Stimulated activated CD4-positive, alpha-beta T cell treated with anti-CD3 and anti-CD28 coated beads, Interleukin-1b, Interleukin-23, amount 100 ng/mL, for 1 hour (primary cell): Measurements from ENCODE around the gene TMEM156.
"Not testable (repeated sequence)": the region's sequence is repeated elsewhere in the genome, so short reads cannot be mapped to it uniquely, and the experiment has no call there.

ENCODE experiments used
- DNase-seq, 2 donors: peaks; one replicate each; pipeline ENCODE4 v3.0.0-alpha.2; 2020; ENCODE audit warnings: low read depth in 2 of 2

TMEM156 gene

GRCh38 chr4:39043058-39043860 is 11.1 kb upstream of the TMEM156 start:
- no peak for DNase-seq

GRCh38 chr4:39042366-39042765 is 10.2 kb upstream of the TMEM156 start:
- DNase-seq, result no peak

- no peak for DNase-seq
Observed at GRCh38 chr4:39039108-39039507, 6.9 kb upstream of the TMEM156 start.

- DNase-seq, result no peak
Observed at GRCh38 chr4:39037941-39038340, 5.7 kb upstream of the TMEM156 start.

GRCh38 chr4:39037491-39037825 is 5.2 kb upstream of the TMEM156 start:
- no peak for DNase-seq

GRCh38 chr4:39036172-39036571 is 4.0 kb upstream of the TMEM156 start:
- DNase-seq, result no peak

- not testable (repeated sequence) for DNase-seq
Observed at GRCh38 chr4:39031590-39032020, 604 bp downstream of the TMEM156 start.

GRCh38 chr4:39030725-39031124 is 1.5 kb downstream of the TMEM156 start:
- no peak for DNase-seq

- no peak for DNase-seq
Observed at GRCh38 chr4:39029752-39030694, 2.2 kb downstream of the TMEM156 start.

GRCh38 chr4:39026096-39026495 is 6.1 kb downstream of the TMEM156 start:
- no peak for DNase-seq

GRCh38 chr4:39025552-39026085 is 6.6 kb downstream of the TMEM156 start:
- DNase-seq, result no peak

GRCh38 chr4:39024311-39024865 is 7.8 kb downstream of the TMEM156 start:
- DNase-seq, result no peak

GRCh38 chr4:39023059-39023458 is 9.2 kb downstream of the TMEM156 start:
- no peak for DNase-seq

- no peak for DNase-seq
Observed at GRCh38 chr4:39022241-39022640, 10.0 kb downstream of the TMEM156 start.

- no peak for DNase-seq
Observed at GRCh38 chr4:39021631-39022030, 10.6 kb downstream of the TMEM156 start.

- no peak for DNase-seq
Observed at GRCh38 chr4:39020130-39020529, 12.1 kb downstream of the TMEM156 start.

GRCh38 chr4:39014028-39014427 is 18.2 kb downstream of the TMEM156 start:
- DNase-seq, result no peak

- DNase-seq, result no peak
Observed at GRCh38 chr4:39004758-39005157, 27.5 kb downstream of the TMEM156 start.

- DNase-seq, result not testable (repeated sequence)
Observed at GRCh38 chr4:39002058-39002457, 30.2 kb downstream of the TMEM156 start.

- no peak for DNase-seq
Observed at GRCh38 chr4:38995660-38996005, 36.6 kb downstream of the TMEM156 start.

- no peak for DNase-seq
Observed at GRCh38 chr4:38994135-38994534, 38.1 kb downstream of the TMEM156 start.

GRCh38 chr4:38993683-38994082 is 38.5 kb downstream of the TMEM156 start:
- DNase-seq, result no peak
